Adipocyte (in vitro differentiated cells): ENCODE data around the gene ZNF420.

ENCODE experiments used
- DNase-seq: peaks from one replicate; pipeline ENCODE4 v3.0.0-alpha.2; 2015; ENCODE audit warnings: low read depth
- H3K27me3 ChIP-seq: replicated peaks from 2 replicates; pipeline ENCODE4 v1.7.0; 2013; ENCODE audit warnings: mild to moderate bottlenecking, low read length, moderate library complexity; ENCODE audit not compliant: control insufficient read depth, insufficient read depth
- H3K36me3 ChIP-seq: 2 replicates; pipeline ENCODE4 v1.7.0; 2013; ENCODE audit warnings: low read length, mild to moderate bottlenecking, moderate library complexity; ENCODE audit not compliant: control insufficient read depth, insufficient read depth, severe bottlenecking
- H3K4me1 ChIP-seq: 2 replicates; pipeline ENCODE4 v1.7.0; 2013; ENCODE audit warnings: mild to moderate bottlenecking, low read length, moderate library complexity; ENCODE audit not compliant: control insufficient read depth, insufficient read depth
- H3K4me3 ChIP-seq: 2 replicates; pipeline ENCODE4 v1.7.0; 2013; ENCODE audit warnings: mild to moderate bottlenecking, low read length, moderate library complexity
- H3K9ac ChIP-seq: 2 replicates; pipeline ENCODE4 v1.7.0; 2013; ENCODE audit warnings: mild to moderate bottlenecking, low read length, moderate library complexity
- H3K9me3 ChIP-seq: 2 replicates; pipeline ENCODE4 v1.7.0; 2013; ENCODE audit warnings: mild to moderate bottlenecking, low read length, moderate library complexity; ENCODE audit not compliant: control insufficient read depth

ZNF420 gene

GRCh38 chr19:37148214-37148613 is 70.0 kb downstream of the ZNF420 start:
- H3K9me3 ChIP-seq, result peaks cover 96% of the 10 kb centered on the region
- H3K4me3 ChIP-seq, result peak overlapping the region; percentile 60

GRCh38 chr19:37160153-37160552 is 81.9 kb downstream of the ZNF420 start:
- no peak for DNase-seq
- Histone ChIP-seq H3K27me3 (no peaks in the 10 kb centered on the region), H3K9ac (no peak overlapping the region), H3K9me3 (peaks cover 95% of the 10 kb centered on the region), H3K4me1 (no peaks in the 10 kb centered on the region), H3K4me3 (peak overlapping the region; percentile 58), H3K36me3 (peaks cover 84% of the 10 kb centered on the region)

More at GRCh38 chr19:37148214-37148613, 70.0 kb downstream of the ZNF420 start:
- no peak for DNase-seq
- H3K27me3 ChIP-seq, result no peaks in the 10 kb centered on the region
- H3K9ac ChIP-seq, result no peak overlapping the region
- H3K36me3 ChIP-seq, result peaks cover 55% of the 10 kb centered on the region
- H3K4me1 ChIP-seq, result no peaks in the 10 kb centered on the region

GRCh38 chr19:37165635-37166034 is 87.4 kb downstream of the ZNF420 start:
- Histone ChIP-seq H3K9me3 (peaks cover 84% of the 10 kb centered on the region), H3K4me3 (no peak overlapping the region), H3K9ac (no peak overlapping the region), H3K27me3 (no peaks in the 10 kb centered on the region), H3K4me1 (no peaks in the 10 kb centered on the region), H3K36me3 (peaks cover 74% of the 10 kb centered on the region)
- no peak for DNase-seq

GRCh38 chr19:37172368-37173366 is 94.4 kb downstream of the ZNF420 start, which contains the start of gene ZNF585A:
TSS of gene ZNF585A (minus strand) at chr19:37172695. CDS start at chr19:37169910, 2,785 bp downstream.
- DNase-seq, result peak; percentile 98
- Histone ChIP-seq H3K4me1 (peaks cover 2% of the 10 kb centered on the region), H3K9me3 (peaks cover 26% of the 10 kb centered on the region), H3K36me3 (peaks cover 25% of the 10 kb centered on the region), H3K27me3 (no peaks in the 10 kb centered on the region), H3K4me3 (peak within 1 kb of the TSS; percentile 97), H3K9ac (peak within 1 kb of the TSS; percentile 88)
